Nephron progenitor cell (in vitro differentiated cells): ENCODE data around the gene HDAC9.

Experiments used
- DNase-seq: peaks from one replicate; pipeline ENCODE4 v3.0.0; 2021
- H3K27ac Mint-ChIP-seq: 2 replicates; pipeline ENCODE4 v1.8.0; 2021; ENCODE audit warnings: mild to moderate bottlenecking, moderate library complexity, mixed read lengths
- H3K27me3 Mint-ChIP-seq: 2 replicates; pipeline ENCODE4 v1.8.0; 2021; ENCODE audit warnings: mild to moderate bottlenecking, low read depth, mixed read lengths; ENCODE audit not compliant: poor library complexity
- H3K36me3 Mint-ChIP-seq: 2 replicates; pipeline ENCODE4 v1.8.0; 2021; ENCODE audit warnings: low read depth, mixed read lengths
- H3K4me1 Mint-ChIP-seq: 2 replicates; pipeline ENCODE4 v1.8.0; 2021; ENCODE audit warnings: mixed read lengths
- H3K4me3 Mint-ChIP-seq: 2 replicates; pipeline ENCODE4 v1.8.0; 2021; ENCODE audit warnings: mild to moderate bottlenecking, moderate library complexity, mixed read lengths
- H3K9me3 Mint-ChIP-seq: 2 replicates; pipeline ENCODE4 v1.8.0; 2021; ENCODE audit warnings: mild to moderate bottlenecking, moderate library complexity, mixed read lengths
- CTCF ChIP-seq: fragments of 200-600 bp; sonication (generic); IDR thresholded peaks from 2 replicates; pipeline ENCODE4 v1.5.0; 2021; ENCODE audit warnings: antibody characterized with exemption

The HDAC9 gene

GRCh38 chr7:18529239-18529638 is 33.7 kb downstream of the HDAC9 start:
- H3K4me1 Mint-ChIP-seq = no peaks in the 10 kb centered on the region
- DNase-seq = no peak
- TF ChIP-seq CTCF = no peak
- no peak overlapping the region for H3K27ac Mint-ChIP-seq
- no peaks in the 10 kb centered on the region for H3K9me3 Mint-ChIP-seq
- no peak overlapping the region for H3K4me3 Mint-ChIP-seq
- no peaks in the 10 kb centered on the region for H3K36me3 Mint-ChIP-seq
- H3K27me3 Mint-ChIP-seq = peaks cover 7% of the 10 kb centered on the region

GRCh38 chr7:18530224-18531179 is 35.0 kb downstream of the HDAC9 start:
- no peaks in the 10 kb centered on the region for H3K36me3 Mint-ChIP-seq
- no peak overlapping the region for H3K27ac Mint-ChIP-seq
- no peaks in the 10 kb centered on the region for H3K9me3 Mint-ChIP-seq
- peaks cover 7% of the 10 kb centered on the region for H3K4me1 Mint-ChIP-seq
- no peak overlapping the region for H3K4me3 Mint-ChIP-seq
- DNase-seq = no peak
- H3K27me3 Mint-ChIP-seq = peaks cover 9% of the 10 kb centered on the region
- TF ChIP-seq CTCF = no peak

GRCh38 chr7:18531539-18531938 is 36.0 kb downstream of the HDAC9 start:
- peaks cover 9% of the 10 kb centered on the region for H3K27me3 Mint-ChIP-seq
- no peaks in the 10 kb centered on the region for H3K9me3 Mint-ChIP-seq
- H3K27ac Mint-ChIP-seq = no peak overlapping the region
- no peak overlapping the region for H3K4me3 Mint-ChIP-seq
- DNase-seq = no peak
- no peak for TF ChIP-seq CTCF
- no peaks in the 10 kb centered on the region for H3K36me3 Mint-ChIP-seq
- peaks cover 12% of the 10 kb centered on the region for H3K4me1 Mint-ChIP-seq

GRCh38 chr7:18532813-18533212 is 37.3 kb downstream of the HDAC9 start:
- no peak for DNase-seq
- no peak for TF ChIP-seq CTCF
- Mint-ChIP-seq H3K27me3 (peaks cover 9% of the 10 kb centered on the region), H3K9me3 (no peaks in the 10 kb centered on the region), H3K4me1 (peaks cover 12% of the 10 kb centered on the region), H3K4me3 (no peak overlapping the region), H3K27ac (no peak overlapping the region), H3K36me3 (no peaks in the 10 kb centered on the region)

GRCh38 chr7:18534481-18534880 is 38.9 kb downstream of the HDAC9 start:
- Mint-ChIP-seq H3K36me3 (no peaks in the 10 kb centered on the region), H3K9me3 (no peaks in the 10 kb centered on the region), H3K27me3 (peaks cover 9% of the 10 kb centered on the region), H3K4me1 (peaks cover 12% of the 10 kb centered on the region), H3K27ac (no peak overlapping the region), H3K4me3 (no peak overlapping the region)
- DNase-seq = no peak
- TF ChIP-seq CTCF = no peak
